Activated naive CD8-positive, alpha-beta T cell (primary cell): ENCODE results near the gene MARCHF10.

ENCODE experiments used
- H3K27ac Mint-ChIP-seq: one replicate; pipeline ENCODE4 v1.8.0; 2021; ENCODE audit warnings: mixed read lengths
- H3K27me3 Mint-ChIP-seq: one replicate; pipeline ENCODE4 v1.8.0; 2021; ENCODE audit warnings: mixed read lengths
- H3K36me3 Mint-ChIP-seq: one replicate; pipeline ENCODE4 v1.8.0; 2021; ENCODE audit warnings: mixed read lengths
- H3K4me1 Mint-ChIP-seq: one replicate; pipeline ENCODE4 v1.8.0; 2021; ENCODE audit warnings: low read depth, mixed read lengths
- H3K4me3 Mint-ChIP-seq: one replicate; pipeline ENCODE4 v1.8.0; 2021; ENCODE audit warnings: mild to moderate bottlenecking, mixed read lengths
- H3K9me3 Mint-ChIP-seq: one replicate; pipeline ENCODE4 v1.8.0; 2021; ENCODE audit warnings: low read depth, mixed read lengths

MARCHF10 gene

DNA sequence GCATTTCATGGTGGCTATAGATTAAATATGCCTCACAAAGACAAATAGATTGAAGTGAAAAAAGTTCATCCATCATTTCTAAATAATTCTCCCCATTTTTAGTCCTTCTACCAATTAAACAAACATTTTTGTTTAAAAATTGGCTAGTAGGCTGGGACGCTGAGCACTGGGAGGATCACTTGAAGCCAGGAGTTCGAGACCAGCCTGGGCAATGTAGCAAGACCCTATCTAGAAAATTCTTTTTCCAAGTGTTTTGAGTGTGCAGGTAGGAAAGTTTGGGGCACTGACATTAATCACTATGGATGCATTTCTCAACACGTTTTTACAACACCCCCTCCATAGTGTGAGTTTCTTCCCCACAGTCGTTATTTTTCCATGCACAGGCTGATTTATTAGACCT, 123.9 kb downstream of the MARCHF10 start:
- H3K9me3 Mint-ChIP-seq = no peaks in the 10 kb centered on the region
- H3K27ac Mint-ChIP-seq = no peak overlapping the region
- no peaks in the 10 kb centered on the region for H3K4me1 Mint-ChIP-seq
- no peaks in the 10 kb centered on the region for H3K27me3 Mint-ChIP-seq
- no peak overlapping the region for H3K4me3 Mint-ChIP-seq
- no peaks in the 10 kb centered on the region for H3K36me3 Mint-ChIP-seq

DNA sequence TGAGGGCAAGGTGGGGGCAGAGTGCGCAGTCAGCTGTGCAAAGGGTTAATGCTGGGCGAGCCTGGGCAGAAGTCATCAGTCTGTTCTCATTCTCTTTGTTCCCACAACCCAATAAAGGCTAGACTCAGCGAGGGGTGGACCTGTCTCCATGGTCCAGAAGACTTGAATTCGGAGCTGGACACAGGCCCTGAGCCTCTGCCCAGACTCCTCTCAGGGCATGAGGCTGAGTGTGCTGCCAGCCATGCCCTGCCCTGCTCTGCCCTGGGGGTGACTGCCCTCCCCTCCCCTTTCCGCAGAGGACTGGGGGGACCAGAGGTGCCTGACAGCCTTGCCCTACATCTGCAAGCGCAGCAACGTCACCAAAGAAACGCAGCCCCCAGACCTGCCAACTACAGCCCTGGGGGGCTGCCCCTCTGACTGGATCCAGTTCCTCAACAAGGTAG, 126.2 kb downstream of the MARCHF10 start:
- Mint-ChIP-seq H3K27ac (no peak overlapping the region), H3K4me1 (no peaks in the 10 kb centered on the region), H3K4me3 (no peak overlapping the region), H3K9me3 (no peaks in the 10 kb centered on the region), H3K36me3 (no peaks in the 10 kb centered on the region), H3K27me3 (no peaks in the 10 kb centered on the region)

DNA sequence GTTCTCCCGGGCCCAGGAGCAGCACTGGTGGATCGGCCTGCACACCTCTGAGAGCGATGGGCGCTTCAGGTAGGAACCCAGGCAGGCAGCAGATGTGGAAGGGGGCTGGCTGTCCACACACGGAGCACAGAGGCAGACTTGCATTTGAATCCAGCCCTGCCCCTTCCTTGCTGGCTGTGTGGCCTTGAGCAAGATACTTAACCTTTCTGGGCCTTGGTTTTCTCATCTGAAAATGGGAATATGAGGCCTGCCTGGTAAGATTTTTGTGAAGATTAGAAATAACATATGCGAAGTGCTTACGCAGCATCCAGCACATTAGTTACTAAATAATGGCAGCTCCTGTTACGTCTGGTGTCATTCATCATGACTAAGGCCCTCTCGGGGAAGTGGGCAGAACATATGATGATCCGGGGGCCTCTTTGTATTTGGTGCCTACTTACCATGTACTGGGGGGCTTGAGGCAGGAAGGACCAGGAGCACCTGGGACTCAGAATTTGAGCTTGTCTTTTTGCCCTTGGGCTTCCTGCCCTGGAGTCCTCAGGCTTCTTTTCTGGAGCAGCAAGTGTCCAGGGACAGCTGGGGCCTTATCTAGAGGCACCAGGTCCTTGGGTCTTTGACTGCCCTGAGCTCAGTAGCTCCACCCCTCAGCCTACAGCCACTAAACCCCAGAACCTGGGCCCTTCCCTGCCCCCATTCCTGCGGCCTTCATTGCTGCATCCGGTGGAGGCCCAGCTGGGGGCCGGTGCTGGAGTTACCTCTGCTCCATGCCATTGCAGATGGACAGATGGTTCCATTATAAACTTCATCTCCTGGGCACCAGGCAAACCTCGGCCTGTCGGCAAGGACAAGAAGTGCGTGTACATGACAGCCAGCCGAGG, 126.8 kb downstream of the MARCHF10 start:
- no peaks in the 10 kb centered on the region for H3K9me3 Mint-ChIP-seq
- no peaks in the 10 kb centered on the region for H3K4me1 Mint-ChIP-seq
- no peak overlapping the region for H3K27ac Mint-ChIP-seq
- H3K27me3 Mint-ChIP-seq = no peaks in the 10 kb centered on the region
- no peak overlapping the region for H3K4me3 Mint-ChIP-seq
- no peaks in the 10 kb centered on the region for H3K36me3 Mint-ChIP-seq

DNA sequence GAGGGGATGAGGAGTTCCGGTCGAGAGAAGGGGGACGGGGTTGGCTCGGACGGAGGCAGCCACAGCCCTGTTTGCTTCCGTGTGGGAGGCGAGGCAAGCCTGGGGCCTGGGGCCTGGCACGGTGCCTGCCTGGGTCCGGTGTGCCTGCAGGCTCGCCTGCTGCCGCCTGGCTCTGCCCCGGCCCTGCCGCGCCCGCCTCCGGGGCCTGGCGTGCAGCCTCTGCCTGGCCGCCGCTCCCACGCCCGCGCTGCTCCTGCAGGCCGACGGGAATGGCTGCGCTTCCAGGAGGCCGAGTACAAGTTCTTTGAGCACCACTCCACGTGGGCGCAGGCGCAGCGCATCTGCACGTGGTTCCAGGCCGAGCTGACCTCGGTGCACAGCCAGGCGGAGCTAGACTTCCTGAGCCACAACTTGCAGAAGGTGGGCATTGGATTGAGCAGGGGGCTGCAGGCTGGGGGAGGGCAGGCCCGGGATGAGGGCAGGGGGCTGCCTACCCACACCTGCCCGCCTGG, 127.5 kb downstream of the MARCHF10 start:
- no peaks in the 10 kb centered on the region for H3K27me3 Mint-ChIP-seq
- H3K27ac Mint-ChIP-seq = no peak overlapping the region
- H3K9me3 Mint-ChIP-seq = no peaks in the 10 kb centered on the region
- no peaks in the 10 kb centered on the region for H3K4me1 Mint-ChIP-seq
- H3K4me3 Mint-ChIP-seq = no peak overlapping the region
- no peaks in the 10 kb centered on the region for H3K36me3 Mint-ChIP-seq

DNA sequence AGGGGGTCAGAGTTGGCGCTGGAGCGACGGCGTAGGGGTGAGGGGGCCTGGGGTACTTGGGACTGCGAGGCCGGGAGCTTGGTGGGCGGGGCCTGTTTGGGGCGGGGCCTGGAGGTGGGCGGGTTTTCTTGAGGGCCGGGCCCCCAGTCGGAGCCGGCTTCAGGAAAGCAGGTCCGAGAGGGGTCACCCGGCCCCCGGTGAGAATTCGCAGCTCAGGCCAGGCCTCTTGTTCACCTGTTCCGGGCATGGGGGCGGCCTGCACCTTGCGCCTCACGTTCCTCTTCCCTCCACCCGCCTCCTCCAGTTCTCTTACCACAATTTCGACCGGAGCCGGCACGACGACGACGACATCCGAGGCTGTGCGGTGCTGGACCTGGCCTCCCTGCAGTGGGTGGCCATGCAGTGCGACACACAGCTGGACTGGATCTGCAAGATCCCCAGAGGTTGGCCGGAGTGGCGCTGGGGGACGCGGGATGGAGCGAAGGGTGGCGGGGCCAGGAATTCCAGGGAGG, 128.2 kb downstream of the MARCHF10 start:
- Mint-ChIP-seq H3K4me3 (no peak overlapping the region), H3K9me3 (no peaks in the 10 kb centered on the region), H3K27me3 (no peaks in the 10 kb centered on the region), H3K27ac (no peak overlapping the region), H3K36me3 (no peaks in the 10 kb centered on the region), H3K4me1 (no peaks in the 10 kb centered on the region)

DNA sequence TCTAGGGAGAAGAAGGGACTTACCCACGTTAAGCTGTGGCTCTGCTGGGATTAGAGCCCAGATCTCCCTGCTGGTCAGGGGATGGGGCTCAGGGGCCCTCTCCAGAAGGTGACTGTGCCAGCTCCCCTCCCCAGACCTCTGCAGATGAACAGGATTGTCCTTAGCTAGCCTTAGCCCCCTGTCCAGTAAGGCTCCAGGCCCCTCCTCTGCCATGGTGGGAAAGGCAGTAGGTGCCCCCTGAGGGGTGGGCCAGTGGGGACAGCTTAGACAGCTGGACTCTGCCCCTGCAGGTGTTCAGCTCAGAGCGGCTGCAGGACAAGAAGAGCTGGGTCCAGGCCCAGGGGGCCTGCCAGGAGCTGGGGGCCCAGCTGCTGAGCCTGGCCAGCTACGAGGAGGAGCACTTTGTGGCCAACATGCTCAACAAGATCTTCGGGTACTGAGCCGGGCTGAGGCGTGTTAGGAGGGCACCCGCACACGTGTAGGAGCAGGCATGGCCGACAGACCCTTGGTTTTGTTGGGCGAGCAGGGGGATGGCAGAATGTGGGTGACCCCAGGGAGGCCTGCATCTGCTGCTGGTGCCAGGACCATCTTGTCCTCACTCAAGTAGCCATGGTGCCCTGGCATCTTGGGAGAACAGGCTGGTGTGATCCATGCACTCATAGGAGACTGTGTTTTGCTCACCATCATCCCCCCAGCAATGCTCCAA, 129.7 kb downstream of the MARCHF10 start:
- H3K36me3 Mint-ChIP-seq = no peaks in the 10 kb centered on the region
- no peaks in the 10 kb centered on the region for H3K27me3 Mint-ChIP-seq
- H3K4me1 Mint-ChIP-seq = no peaks in the 10 kb centered on the region
- no peak overlapping the region for H3K27ac Mint-ChIP-seq
- no peak overlapping the region for H3K4me3 Mint-ChIP-seq
- H3K9me3 Mint-ChIP-seq = no peaks in the 10 kb centered on the region

DNA sequence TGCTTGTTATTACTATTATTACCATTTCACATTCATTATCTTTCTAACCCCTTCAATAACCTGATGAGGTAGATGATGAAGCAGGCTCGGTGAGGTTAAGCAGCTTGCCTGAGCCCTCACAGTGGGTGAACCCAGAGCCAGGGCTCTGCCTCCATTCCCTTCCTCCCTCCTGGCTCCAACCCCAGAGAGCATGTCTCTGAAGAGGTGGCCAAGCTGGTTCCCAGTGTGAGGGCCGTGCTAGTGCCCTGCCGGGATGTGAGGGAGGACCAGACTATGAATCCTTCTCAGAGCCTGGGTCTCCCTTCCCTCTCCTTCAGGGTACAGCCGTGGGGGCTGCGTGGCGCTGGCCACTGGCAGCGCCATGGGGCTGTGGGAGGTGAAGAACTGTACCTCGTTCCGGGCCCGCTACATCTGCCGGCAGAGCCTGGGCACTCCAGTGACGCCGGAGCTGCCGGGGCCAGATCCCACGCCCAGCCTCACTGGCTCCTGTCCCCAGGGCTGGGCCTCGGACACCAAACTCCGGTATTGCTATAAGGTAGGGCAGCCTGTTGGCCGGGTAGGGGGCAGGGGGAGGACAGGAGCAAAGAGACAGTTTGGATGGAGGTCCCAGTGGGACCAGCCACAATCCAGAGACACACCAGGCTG, 131.0 kb downstream of the MARCHF10 start:
- Mint-ChIP-seq H3K4me3 (no peak overlapping the region), H3K9me3 (no peaks in the 10 kb centered on the region), H3K27me3 (no peaks in the 10 kb centered on the region), H3K36me3 (no peaks in the 10 kb centered on the region), H3K4me1 (peaks cover 1% of the 10 kb centered on the region), H3K27ac (no peak overlapping the region)

DNA sequence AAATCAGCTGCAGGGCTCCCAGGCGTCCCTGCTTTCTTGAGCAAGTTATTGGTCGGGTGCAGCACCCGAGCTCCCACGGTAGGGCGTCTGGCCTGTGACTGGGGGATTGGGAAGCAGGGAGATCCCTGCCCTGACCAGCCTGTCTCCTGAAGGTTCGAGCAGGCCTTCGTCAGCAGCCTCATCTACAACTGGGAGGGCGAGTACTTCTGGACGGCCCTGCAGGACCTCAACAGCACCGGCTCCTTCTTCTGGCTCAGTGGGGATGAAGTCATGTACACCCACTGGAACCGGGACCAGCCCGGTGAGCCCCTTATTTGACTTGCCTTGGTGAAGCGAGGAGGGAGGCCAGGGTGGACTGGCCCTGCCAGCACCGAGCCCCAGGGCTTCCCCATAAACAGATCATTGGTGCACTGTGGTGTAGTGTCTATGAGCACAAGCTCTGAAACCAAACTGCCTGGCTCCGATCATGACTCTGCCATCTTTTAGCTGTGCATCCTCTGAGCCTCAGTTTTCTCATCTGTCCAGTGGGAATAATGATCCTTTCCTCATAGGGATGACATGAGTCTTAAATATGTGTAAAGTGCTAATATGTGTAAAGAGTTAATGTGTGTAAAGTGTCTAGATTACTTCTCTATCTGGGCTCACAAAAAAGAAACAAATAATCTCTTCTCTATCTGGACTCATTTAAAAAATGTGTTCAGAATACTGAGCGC, 131.7 kb downstream of the MARCHF10 start:
- H3K9me3 Mint-ChIP-seq = no peaks in the 10 kb centered on the region
- peaks cover 1% of the 10 kb centered on the region for H3K4me1 Mint-ChIP-seq
- no peaks in the 10 kb centered on the region for H3K36me3 Mint-ChIP-seq
- no peak overlapping the region for H3K4me3 Mint-ChIP-seq
- no peaks in the 10 kb centered on the region for H3K27me3 Mint-ChIP-seq
- no peak overlapping the region for H3K27ac Mint-ChIP-seq

DNA sequence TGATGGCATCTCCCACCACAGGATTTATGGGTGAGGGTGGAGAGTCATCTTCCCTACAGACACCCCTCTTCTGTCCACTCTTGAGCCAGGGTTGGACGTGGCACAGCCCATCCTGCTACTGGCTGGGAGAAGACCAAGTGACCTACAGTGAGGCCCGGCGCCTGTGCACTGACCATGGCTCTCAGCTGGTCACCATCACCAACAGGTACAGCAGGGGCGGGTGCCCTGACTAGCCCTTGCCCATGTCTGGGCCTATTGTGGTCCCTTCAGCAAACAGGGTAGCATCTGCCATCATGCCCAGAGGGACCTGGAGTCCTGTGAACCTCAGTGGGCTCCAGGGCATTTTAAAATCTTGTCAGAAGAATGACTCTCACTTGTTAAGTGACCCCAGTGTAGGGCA, 132.4 kb downstream of the MARCHF10 start:
- Mint-ChIP-seq H3K4me3 (no peak overlapping the region), H3K27ac (no peak overlapping the region), H3K36me3 (no peaks in the 10 kb centered on the region), H3K27me3 (no peaks in the 10 kb centered on the region), H3K9me3 (no peaks in the 10 kb centered on the region), H3K4me1 (peaks cover 1% of the 10 kb centered on the region)

DNA sequence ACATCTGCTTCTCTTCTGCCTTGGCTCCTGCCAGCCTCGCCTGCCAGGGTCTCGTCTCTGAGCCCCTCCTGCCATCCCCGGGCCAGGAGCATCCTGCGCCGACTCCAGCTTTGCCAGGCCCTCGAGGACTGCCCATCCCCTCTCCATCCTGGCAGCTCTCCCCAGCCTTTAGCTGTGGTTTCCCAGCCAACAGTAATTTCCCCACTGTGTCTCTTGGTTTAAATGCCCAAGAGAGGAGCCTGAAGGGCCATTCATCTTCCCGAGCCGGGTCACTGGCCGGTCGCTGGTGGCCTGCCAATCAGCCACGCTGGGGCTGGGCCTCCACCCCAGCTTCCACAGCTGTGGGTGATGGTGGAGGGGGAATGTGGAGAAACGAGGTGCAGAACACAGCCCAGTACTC, 132.9 kb downstream of the MARCHF10 start:
- Mint-ChIP-seq H3K9me3 (no peaks in the 10 kb centered on the region), H3K36me3 (no peaks in the 10 kb centered on the region), H3K4me3 (no peak overlapping the region), H3K27ac (no peak overlapping the region), H3K4me1 (peaks cover 1% of the 10 kb centered on the region), H3K27me3 (no peaks in the 10 kb centered on the region)

DNA sequence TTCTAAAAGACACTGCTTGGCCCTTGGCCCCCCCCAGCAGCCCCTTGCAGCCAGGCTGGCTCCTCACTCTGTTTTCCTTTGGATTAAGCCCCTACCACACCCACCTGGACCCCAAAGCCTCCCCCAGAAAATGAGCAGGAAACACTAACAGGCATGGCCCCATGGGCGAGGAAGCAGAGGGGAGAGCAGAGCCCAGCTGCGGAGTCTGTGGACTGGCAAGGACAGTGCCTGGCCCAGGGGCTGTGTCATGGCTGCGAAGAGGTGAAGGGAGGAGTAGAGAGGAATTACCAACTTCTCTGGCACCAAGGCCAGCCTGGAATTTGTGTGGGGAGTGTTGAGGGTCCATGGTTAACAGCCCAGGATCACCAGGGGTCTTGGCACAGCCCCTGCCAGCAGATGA, 133.3 kb downstream of the MARCHF10 start:
- Mint-ChIP-seq H3K27ac (no peak overlapping the region), H3K4me1 (peaks cover 1% of the 10 kb centered on the region), H3K27me3 (no peaks in the 10 kb centered on the region), H3K4me3 (no peak overlapping the region), H3K36me3 (no peaks in the 10 kb centered on the region), H3K9me3 (no peaks in the 10 kb centered on the region)

DNA sequence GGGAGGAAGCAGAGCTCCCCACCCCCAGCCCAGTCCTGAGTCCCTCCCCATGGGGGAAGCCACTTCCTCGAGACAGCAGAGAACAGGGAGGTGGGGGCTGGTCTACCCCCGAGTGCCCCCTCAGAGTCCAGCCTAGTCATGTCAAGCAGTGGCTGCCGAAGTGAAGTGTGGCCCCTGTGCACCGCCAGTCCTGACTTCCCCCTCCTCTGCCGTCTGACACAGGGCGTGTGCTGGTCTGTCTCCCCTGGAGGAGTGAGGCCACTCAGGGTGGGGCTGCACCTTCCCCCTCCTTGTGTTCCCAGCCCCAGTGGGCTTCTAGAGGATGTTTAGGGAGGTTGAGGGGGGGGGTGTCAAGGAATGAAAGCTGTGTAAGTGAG, 133.8 kb downstream of the MARCHF10 start:
- no peaks in the 10 kb centered on the region for H3K27me3 Mint-ChIP-seq
- no peak overlapping the region for H3K4me3 Mint-ChIP-seq
- H3K9me3 Mint-ChIP-seq = no peaks in the 10 kb centered on the region
- peaks cover 1% of the 10 kb centered on the region for H3K4me1 Mint-ChIP-seq
- no peaks in the 10 kb centered on the region for H3K36me3 Mint-ChIP-seq
- no peak overlapping the region for H3K27ac Mint-ChIP-seq

DNA sequence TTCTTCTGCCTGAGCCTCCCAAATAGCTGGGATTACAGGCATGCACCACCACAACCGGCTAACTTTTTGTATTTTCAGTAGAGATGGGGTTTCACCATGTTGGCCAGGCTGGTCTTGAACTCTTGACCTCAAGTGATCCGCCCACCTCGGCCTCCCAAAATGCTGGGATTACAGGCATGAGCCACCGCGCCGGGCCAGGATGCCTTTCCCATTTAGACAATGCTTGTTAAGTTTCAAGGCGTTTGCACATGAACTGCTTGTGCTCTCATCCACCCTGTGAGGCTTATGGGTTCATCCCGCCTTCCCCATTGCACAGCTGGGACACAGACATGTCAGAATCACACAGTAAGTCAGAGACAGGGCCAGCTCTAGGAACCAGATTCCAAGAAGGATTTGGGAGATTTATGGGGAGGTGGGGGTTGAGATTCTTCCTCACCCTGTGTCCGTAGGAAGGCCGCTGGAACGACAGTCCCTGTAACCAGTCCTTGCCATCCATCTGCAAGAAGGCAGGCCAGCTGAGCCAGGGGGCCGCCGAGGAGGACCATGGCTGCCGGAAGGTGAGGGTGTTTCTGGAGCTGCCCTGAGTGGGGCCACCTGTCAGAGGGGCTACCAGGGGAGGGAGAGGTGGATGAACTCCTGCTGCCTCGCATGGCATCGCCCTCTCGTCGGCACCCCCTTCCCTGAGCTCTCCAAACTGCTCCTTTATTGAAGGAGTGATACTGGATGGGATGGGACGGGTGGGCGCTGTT, 134.3 kb downstream of the MARCHF10 start:
- Mint-ChIP-seq H3K4me1 (peaks cover 2% of the 10 kb centered on the region), H3K27me3 (no peaks in the 10 kb centered on the region), H3K27ac (no peak overlapping the region), H3K9me3 (no peaks in the 10 kb centered on the region), H3K4me3 (no peak overlapping the region), H3K36me3 (no peaks in the 10 kb centered on the region)

DNA sequence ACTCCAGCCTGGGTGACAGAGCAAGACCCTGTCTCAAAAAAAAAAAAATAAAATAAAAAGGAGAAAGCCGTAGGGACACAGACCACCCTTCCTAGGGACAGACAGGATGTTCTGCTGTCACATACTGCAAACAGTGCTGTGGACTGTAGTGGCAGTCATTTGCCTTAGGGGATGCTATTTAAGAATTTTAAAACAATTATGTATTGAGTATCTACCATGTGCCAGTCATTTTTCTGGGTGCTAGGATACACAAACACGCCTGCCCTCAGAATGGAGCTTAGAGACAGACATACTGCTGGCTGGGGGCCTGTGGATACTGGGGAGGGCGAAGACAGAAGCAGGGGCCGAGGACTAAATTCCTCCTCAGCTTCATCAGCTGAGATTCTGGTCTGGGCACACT, 135.2 kb downstream of the MARCHF10 start:
- no peak overlapping the region for H3K27ac Mint-ChIP-seq
- no peak overlapping the region for H3K4me3 Mint-ChIP-seq
- peaks cover 7% of the 10 kb centered on the region for H3K4me1 Mint-ChIP-seq
- no peaks in the 10 kb centered on the region for H3K36me3 Mint-ChIP-seq
- H3K9me3 Mint-ChIP-seq = no peaks in the 10 kb centered on the region
- H3K27me3 Mint-ChIP-seq = no peaks in the 10 kb centered on the region
